ENCODE data around the gene PCDH9. TPM values are rescaled to one million over a fixed set of nuclear protein-coding genes. Genes with fewer than 3 reads are reported as not detected.

The PCDH9 gene
- polyA plus RNA-seq, 1 experiment, result 3.3 TPM

GRCh38 chr13:66322193-66322740 lies 907.9 kb downstream of the PCDH9 start:
- Histone ChIP-seq H3K4me3 (ENCODE audit: low read depth, low read length) (no peak overlapping the region), H3K9me3 (ENCODE audit: control insufficient read depth, insufficient read depth, low read length) (no peaks in the 10 kb centered on the region), H3K27me3 (ENCODE audit: control insufficient read depth, insufficient read depth, low read length) (no peaks in the 10 kb centered on the region), H3K27ac (ENCODE audit: low read depth, low read length) (no peak overlapping the region)
- ChIA-PET CTCF (no interaction called here), POLR2A (no interaction called here)
- no peak for DNase-seq (ENCODE audit: low read depth, low spot score)
- no peak for TF ChIP-seq CTCF (IDR thresholded peaks at IDR 0.05; ENCODE audit: low read depth, low read length)

- no peak for TF ChIP-seq CTCF (IDR thresholded peaks at IDR 0.05; ENCODE audit: low read depth, low read length)
- Histone ChIP-seq H3K4me3 (ENCODE audit: low read depth, low read length) (no peak overlapping the region), H3K27me3 (ENCODE audit: control insufficient read depth, insufficient read depth, low read length) (no peaks in the 10 kb centered on the region), H3K27ac (ENCODE audit: low read depth, low read length) (no peak overlapping the region), H3K9me3 (ENCODE audit: control insufficient read depth, insufficient read depth, low read length) (no peaks in the 10 kb centered on the region)
- CTCF ChIA-PET, result no interaction called here
- POLR2A ChIA-PET, result no interaction called here
- DNase-seq (ENCODE audit: low read depth, low spot score), result no peak
These were observed 915.2 kb downstream of the PCDH9 start for GRCh38 chr13:66314911-66315310.

GRCh38 chr13:66313413-66313812 lies 916.7 kb downstream of the PCDH9 start:
- H3K9me3 ChIP-seq (ENCODE audit: control insufficient read depth, insufficient read depth, low read length), result no peaks in the 10 kb centered on the region
- H3K27ac ChIP-seq (ENCODE audit: low read depth, low read length), result no peak overlapping the region
- H3K4me3 ChIP-seq (ENCODE audit: low read depth, low read length), result no peak overlapping the region
- POLR2A ChIA-PET, result no interaction called here
- no peak for TF ChIP-seq CTCF (IDR thresholded peaks at IDR 0.05; ENCODE audit: low read depth, low read length)
- no peaks in the 10 kb centered on the region for H3K27me3 ChIP-seq (ENCODE audit: control insufficient read depth, insufficient read depth, low read length)
- no peak for DNase-seq (ENCODE audit: low read depth, low spot score)
- CTCF ChIA-PET, result interaction anchor here (0.6 kb wide), 1 partner anchor 405 kb away, joined by 4 read pairs; no protein-coding TSS in a partner anchor

- no peak for TF ChIP-seq CTCF (IDR thresholded peaks at IDR 0.05; ENCODE audit: low read depth, low read length)
- Histone ChIP-seq H3K27me3 (ENCODE audit: control insufficient read depth, insufficient read depth, low read length) (no peaks in the 10 kb centered on the region), H3K9me3 (ENCODE audit: control insufficient read depth, insufficient read depth, low read length) (no peaks in the 10 kb centered on the region), H3K4me3 (ENCODE audit: low read depth, low read length) (no peak overlapping the region), H3K27ac (ENCODE audit: low read depth, low read length) (no peak overlapping the region)
- peak; percentile 4 for DNase-seq (ENCODE audit: low read depth, low spot score)
- CTCF ChIA-PET, result interaction anchor here (0.6 kb wide), 1 partner anchor 404 kb away, joined by 4 read pairs; no protein-coding TSS in a partner anchor
- POLR2A ChIA-PET, result no interaction called here
These were observed 917.6 kb downstream of the PCDH9 start for GRCh38 chr13:66312312-66313087.

- POLR2A ChIA-PET, result no interaction called here
These were observed 924.0 kb downstream of the PCDH9 start for GRCh38 chr13:66305961-66306617.

More at GRCh38 chr13:66305961-66306617, 924.0 kb downstream of the PCDH9 start:
- Histone ChIP-seq H3K27ac (ENCODE audit: low read depth, low read length) (no peak overlapping the region), H3K27me3 (ENCODE audit: control insufficient read depth, insufficient read depth, low read length) (no peaks in the 10 kb centered on the region), H3K9me3 (ENCODE audit: control insufficient read depth, insufficient read depth, low read length) (no peaks in the 10 kb centered on the region), H3K4me3 (ENCODE audit: low read depth, low read length) (no peak overlapping the region)
- TF ChIP-seq CTCF (IDR thresholded peaks at IDR 0.05; ENCODE audit: low read depth, low read length), result no peak
- DNase-seq (ENCODE audit: low read depth, low spot score), result no peak
- CTCF ChIA-PET, result no interaction called here

All from AG04450 (cell line).